Esophagus squamous epithelium (tissue), 5 donors: ENCODE data around the gene CLPSL1. TPM values are rescaled to one million over a fixed set of nuclear protein-coding genes. Genes with fewer than 3 reads are reported as not detected.
A peak's percentile ranks its signal among the peaks of the same experiment; 100 is the strongest.

Source experiments
- DNase-seq: peaks from one replicate; lab custom pipeline; 2025; lab: John Stamatoyannopoulos, UW
- H3K27ac ChIP-seq, 4 donors: fragments of 200-600 bp; sonication (generic); one replicate each; pipeline ENCODE4 v1.5.1; 2016 to 2019; ENCODE audit warnings: mild to moderate bottlenecking in 1 of 4
- H3K27me3 ChIP-seq, 4 donors: fragments of 200-600 bp; sonication (generic); 1 replicate in 3 of 4; 2 replicates in 1 of 4; pipeline versions ENCODE4 v1.5.1 to v1.6.0; 2017 to 2021; ENCODE audit warnings: antibody characterized with exemption in 1 of 4
- H3K36me3 ChIP-seq, 3 donors: fragments of 200-600 bp; sonication (generic); one replicate each; pipeline ENCODE4 v1.5.1; 2016 to 2019
- H3K4me1 ChIP-seq, 3 donors: fragments of 200-600 bp; sonication (generic); one replicate each; pipeline ENCODE4 v1.5.1; 2017 to 2019
- H3K4me3 ChIP-seq, 4 donors: fragments of 200-600 bp; sonication (generic); 1 replicate in 3 of 4; 2 replicates in 1 of 4; pipeline ENCODE4 v1.5.1; 2016 to 2019; ENCODE audit warnings: mild to moderate bottlenecking in 2 of 4, moderate library complexity in 1 of 4
- H3K9me3 ChIP-seq, 3 donors: fragments of 200-600 bp; sonication (generic); one replicate each; pipeline ENCODE4 v1.5.1; 2016 to 2019
- POLR2A ChIP-seq, 4 donors: fragments of 450-650 bp; IDR thresholded peaks; one replicate each; pipeline ENCODE4 v1.6.1; 2017; ENCODE audit warnings: antibody characterized with exemption in 4 of 4, mild to moderate bottlenecking in 4 of 4, moderate library complexity in 3 of 4
- WGBS, 2 donors: methylation state at CpG; one replicate each; pipeline ENCODE4 v1.1.5; 2018; 5-methylcytosine and 5-hydroxymethylcytosine counted together
- intact Hi-C: fragments of 100-400 bp; cut with DNase I; formaldehyde crosslinking; loops from one replicate; pipeline ENCODE4 v1.15.0; 2022
- total RNA-seq, 4 donors: library from RNA; depleted of rRNA; stranded (reverse); fragments of >200 nt; gene quantifications; one replicate each; pipeline ENCODE4 v1.1.0, GENCODE V29; 2016
- TF ChIP-seq, protein P1 (sequence below), 6 experiments: fragments of 450-650 bp in 4 of 6; fragments of 200-600 bp in 2 of 6; sonication (generic) in 2 of 6; IDR thresholded peaks; one replicate each; pipeline ENCODE4 v1.5.1; 2016 to 2019; ENCODE audit warnings: antibody characterized with exemption in 6 of 6, mild to moderate bottlenecking in 4 of 6, moderate library complexity in 4 of 6
- donor health status: DM: yes; HTN: yes; CAD: no.

CLPSL1 gene
- total RNA-seq, 4 donors from 2014 or later = not detected

DNA sequence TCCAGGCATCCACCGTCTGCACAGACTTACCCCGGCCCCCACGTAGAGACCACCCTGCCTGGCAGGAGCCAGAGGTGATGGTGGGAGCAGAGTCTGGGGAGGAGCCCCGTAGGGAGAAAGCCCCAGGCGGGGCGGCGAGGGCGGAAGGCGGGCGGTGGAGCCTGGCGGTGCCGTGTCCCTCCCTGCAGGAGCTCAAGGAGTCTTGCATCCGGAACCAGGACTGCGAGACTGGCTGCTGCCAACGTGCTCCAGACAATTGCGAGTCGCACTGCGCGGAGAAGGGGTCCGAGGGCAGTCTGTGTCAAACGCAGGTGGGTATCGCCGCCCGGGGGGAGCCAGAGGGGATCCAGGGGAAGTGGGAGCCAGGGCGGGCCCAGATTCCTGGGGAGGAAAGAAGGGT is 6.0 kb downstream of the CLPSL1 start:
- no peak for TF ChIP-seq POLR2A (IDR thresholded peaks at IDR 0.05)
- TF ChIP-seq, protein P1, sequence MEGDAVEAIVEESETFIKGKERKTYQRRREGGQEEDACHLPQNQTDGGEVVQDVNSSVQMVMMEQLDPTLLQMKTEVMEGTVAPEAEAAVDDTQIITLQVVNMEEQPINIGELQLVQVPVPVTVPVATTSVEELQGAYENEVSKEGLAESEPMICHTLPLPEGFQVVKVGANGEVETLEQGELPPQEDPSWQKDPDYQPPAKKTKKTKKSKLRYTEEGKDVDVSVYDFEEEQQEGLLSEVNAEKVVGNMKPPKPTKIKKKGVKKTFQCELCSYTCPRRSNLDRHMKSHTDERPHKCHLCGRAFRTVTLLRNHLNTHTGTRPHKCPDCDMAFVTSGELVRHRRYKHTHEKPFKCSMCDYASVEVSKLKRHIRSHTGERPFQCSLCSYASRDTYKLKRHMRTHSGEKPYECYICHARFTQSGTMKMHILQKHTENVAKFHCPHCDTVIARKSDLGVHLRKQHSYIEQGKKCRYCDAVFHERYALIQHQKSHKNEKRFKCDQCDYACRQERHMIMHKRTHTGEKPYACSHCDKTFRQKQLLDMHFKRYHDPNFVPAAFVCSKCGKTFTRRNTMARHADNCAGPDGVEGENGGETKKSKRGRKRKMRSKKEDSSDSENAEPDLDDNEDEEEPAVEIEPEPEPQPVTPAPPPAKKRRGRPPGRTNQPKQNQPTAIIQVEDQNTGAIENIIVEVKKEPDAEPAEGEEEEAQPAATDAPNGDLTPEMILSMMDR (IDR thresholded peaks at IDR 0.05) = no peak
- DNase-seq = no peak
- H3K4me1 ChIP-seq = peaks cover 0 to 11% (median 0%) of the 10 kb centered on the region in 3 donors
- H3K36me3 ChIP-seq = no peaks in the 10 kb centered on the region
- intact Hi-C loops = no loop called here
- 48 to 55% methylated on average over 25 of the region's 25 CpGs for WGBS, 2 donors
- H3K9me3 ChIP-seq = no peaks in the 10 kb centered on the region
- peaks cover 0 to 71% (median 8%) of the 10 kb centered on the region in 4 donors for H3K27me3 ChIP-seq
- peak overlapping the region in 1 of 4 donors; percentile 1 for H3K4me3 ChIP-seq
- no peak overlapping the region for H3K27ac ChIP-seq

DNA sequence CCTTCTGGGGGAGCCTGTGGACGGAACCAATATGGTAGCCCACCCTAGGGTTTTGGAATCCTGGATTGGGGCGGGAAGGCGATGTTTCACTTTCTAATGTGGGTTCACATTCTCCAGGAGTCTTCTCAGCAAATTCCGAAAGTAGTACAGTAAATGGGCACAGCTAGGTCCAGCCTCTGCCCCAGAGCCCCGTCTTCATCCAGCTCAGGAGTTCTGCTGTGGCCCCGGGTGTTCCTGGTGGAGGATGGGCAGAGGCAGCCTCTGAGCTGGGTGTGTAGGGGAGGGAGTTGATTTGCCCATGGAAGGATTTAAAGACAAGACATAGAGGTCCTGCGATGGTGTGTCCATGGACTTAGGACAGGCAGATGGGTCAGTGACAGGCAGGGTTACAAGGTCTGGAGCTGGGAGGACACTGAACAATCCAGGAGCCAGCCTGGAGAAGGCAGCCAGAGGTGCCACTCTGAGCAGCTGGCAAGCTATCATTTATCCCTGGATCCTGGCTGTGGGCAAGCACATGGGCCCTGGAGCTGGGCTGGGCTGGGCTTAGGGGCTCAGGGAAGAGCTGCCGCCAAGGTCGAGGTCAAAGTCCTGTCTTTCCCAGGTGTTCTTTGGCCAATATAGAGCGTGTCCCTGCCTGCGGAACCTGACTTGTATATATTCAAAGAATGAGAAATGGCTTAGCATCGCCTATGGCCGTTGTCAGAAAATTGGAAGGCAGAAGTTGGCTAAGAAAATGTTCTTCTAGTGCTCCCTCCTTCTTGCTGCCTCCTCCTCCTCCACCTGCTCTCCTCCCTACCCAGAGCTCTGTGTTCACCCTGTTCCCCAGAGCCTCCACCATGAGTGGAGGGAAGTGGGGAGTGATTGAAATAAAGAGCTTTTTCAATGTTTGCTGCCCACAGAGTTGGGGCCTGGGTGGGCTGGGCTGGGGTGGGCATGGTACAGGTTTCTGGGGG is 6.7 kb downstream of the CLPSL1 start:
- 48 to 70% methylated on average over 11 to 13 of the region's 13 CpGs for WGBS, 2 donors
- intact Hi-C loops = no loop called here
- H3K36me3 ChIP-seq = no peaks in the 10 kb centered on the region
- H3K27me3 ChIP-seq = peaks cover 0 to 74% (median 8%) of the 10 kb centered on the region in 4 donors
- no peaks in the 10 kb centered on the region for H3K9me3 ChIP-seq
- H3K4me3 ChIP-seq = no peak overlapping the region
- DNase-seq = no peak
- H3K4me1 ChIP-seq = peaks cover 0 to 8% (median 0%) of the 10 kb centered on the region in 3 donors
- TF ChIP-seq POLR2A (IDR thresholded peaks at IDR 0.05) = no peak
- TF ChIP-seq, protein P1 (IDR thresholded peaks at IDR 0.05) = no peak
- no peak overlapping the region for H3K27ac ChIP-seq

DNA sequence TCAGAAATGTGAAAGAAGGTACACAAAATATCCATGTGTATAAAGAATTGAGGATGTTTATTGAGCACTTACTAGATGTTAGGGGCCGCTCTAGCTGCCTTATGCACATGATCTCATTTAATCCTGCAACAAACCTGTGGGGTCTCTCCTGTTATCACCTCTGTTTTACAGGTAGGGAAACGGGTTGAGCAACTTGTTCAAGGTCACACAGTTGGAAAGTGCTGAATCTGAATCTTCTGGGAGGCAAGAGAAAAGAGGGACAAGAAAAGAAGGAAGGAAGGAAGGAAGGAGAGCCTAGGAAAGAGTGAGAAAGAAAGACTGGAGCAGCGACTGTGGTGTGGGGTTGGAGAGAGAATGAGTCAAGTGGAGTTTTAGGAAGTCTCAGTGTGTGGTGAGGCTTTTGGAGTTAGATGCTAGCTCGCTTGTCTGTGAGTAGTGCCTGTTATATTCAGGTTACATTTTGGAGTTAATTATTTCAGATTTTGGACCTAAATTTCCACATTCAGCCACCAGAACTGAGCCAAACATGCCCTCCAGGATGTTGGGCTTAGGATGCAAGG is 7.7 kb downstream of the CLPSL1 start:
- no peak for DNase-seq
- intact Hi-C loops = no loop called here
- Histone ChIP-seq H3K4me3 (no peak overlapping the region), H3K27ac (no peak overlapping the region), H3K9me3 (no peaks in the 10 kb centered on the region), H3K27me3 (peaks cover 0 to 78% (median 8%) of the 10 kb centered on the region in 4 donors), H3K36me3 (no peaks in the 10 kb centered on the region), H3K4me1 (peaks cover 0 to 8% (median 0%) of the 10 kb centered on the region in 3 donors)
- TF ChIP-seq, protein P1 (IDR thresholded peaks at IDR 0.05) = no peak
- TF ChIP-seq POLR2A (IDR thresholded peaks at IDR 0.05) = no peak
- whole genome bisulfite sequencing, 2 donors = 57 to 64% methylated on average over 4 of the region's 4 CpGs

DNA sequence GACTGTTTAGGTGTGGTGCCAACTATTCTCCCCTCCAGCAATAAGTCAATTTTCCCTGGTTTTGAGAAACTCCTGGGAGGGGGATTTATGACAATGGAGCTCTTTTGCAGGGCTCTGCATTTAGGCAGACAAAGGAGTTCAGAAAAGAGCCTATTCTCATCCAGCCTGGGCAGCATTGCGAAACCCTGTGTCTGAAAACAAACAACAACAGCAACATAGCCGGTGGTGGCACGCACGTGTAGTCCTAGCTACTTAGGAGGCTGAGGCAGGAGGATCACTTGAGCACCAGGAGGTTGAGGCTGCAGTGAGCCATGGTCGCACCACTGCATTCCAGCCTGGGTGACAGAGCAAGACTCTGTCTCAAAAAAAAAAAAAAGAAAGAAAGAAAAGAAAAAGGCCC is 9.9 kb downstream of the CLPSL1 start:
- 63 to 77% methylated on average over 5 of the region's 5 CpGs for WGBS, 2 donors
- DNase-seq = no peak
- Histone ChIP-seq H3K36me3 (no peaks in the 10 kb centered on the region), H3K4me1 (peaks cover 0 to 8% (median 0%) of the 10 kb centered on the region in 3 donors), H3K27me3 (peaks cover 0 to 87% (median 8%) of the 10 kb centered on the region in 4 donors), H3K27ac (no peak overlapping the region), H3K4me3 (no peak overlapping the region), H3K9me3 (no peaks in the 10 kb centered on the region)
- TF ChIP-seq, protein P1 (IDR thresholded peaks at IDR 0.05) = no peak
- TF ChIP-seq POLR2A (IDR thresholded peaks at IDR 0.05) = no peak
- intact Hi-C loops = no loop called here
